ENCODE results near the gene FLNA. TPM values are rescaled to one million over a fixed set of nuclear protein-coding genes. Genes with fewer than 3 reads are reported as not detected.

The FLNA gene
- polyA plus RNA-seq, 2 of the 4 experiments (the other 2 are of a cell fraction) = 303 to 1,116 TPM

- TF ChIP-seq E2F6 (IDR thresholded peaks at IDR 0.05; ENCODE audit: borderline replicate concordance, low read depth) (peak; percentile 51; the same call in 1 of the 2 replicates), CEBPB (IDR thresholded peaks at IDR 0.05) (no peak; a peak in 1 of 4 replicates)
Observed at GRCh38 chrX:154398668-154399526, 24.5 kb upstream of the FLNA start (continued).

- ChIA-PET CTCF (interaction anchor here (0.5 to 4.7 kb wide), 11 partner anchors 9 to 137 kb away, joined by 3 to 28 read pairs (median 5); partner anchors contain the start of genes DNASE1L1, FLNA and TAFAZZIN), POLR2A (interaction anchor here (0.6 to 2.1 kb wide), 18 partner anchors 9 to 145 kb away, joined by 3 to 19 read pairs (median 4); partner anchors contain the start of genes ATP6AP1, DNASE1L1, EMD and PLXNA3)
- Histone ChIP-seq H3K4me2 (peak within 1 kb of the TSS; percentile 89), H3K27ac (peak within 1 kb of the TSS; percentile 96 to 100), H3K4me1 (peaks cover 18% of the 10 kb centered on the region; the same call in 2 of the 3 replicates), H3K4me3 (peak within 1 kb of the TSS; percentile 88), H3K9me3 (no peaks in the 10 kb centered on the region)
- DNase-seq (ENCODE audit: low read depth in 1 of 2, low spot score in 1 of 2) (peak; percentile 96 to 99), ATAC-seq (peak; percentile 60 to 63), FAIRE-seq (peak; percentile 90)
- 1% methylated on average over 55 of the region's 69 CpGs for WGBS (ENCODE audit: missing lambda C conversion rate)
- TF ChIP-seq BCL3 (IDR thresholded peaks at IDR 0.05) = peak; percentile 98
- peak; percentile 85 for TF ChIP-seq EHF (CRISPR knock-in tag; IDR thresholded peaks at IDR 0.05)
- no peak for TF ChIP-seq JUNB (IDR thresholded peaks at IDR 0.05)
- peak; percentile 27; the same call in 1 of the 2 replicates for TF ChIP-seq TP53 (CRISPR knock-in tag; IDR thresholded peaks at IDR 0.05)
- no peak for TF ChIP-seq BHLHE40 (IDR thresholded peaks at IDR 0.05; ENCODE audit: low read depth, low read length)
- TF ChIP-seq FOSB (CRISPR knock-in tag; IDR thresholded peaks at IDR 0.05) = no peak; the same call in 1 of the 2 replicates
- no peak for TF ChIP-seq ZFP36 (IDR thresholded peaks at IDR 0.05; ENCODE audit: borderline replicate concordance, partially characterized antibody)
- TF ChIP-seq RARB (CRISPR knock-in tag; IDR thresholded peaks at IDR 0.05) = no peak
- peak; percentile 87 for TF ChIP-seq MYC (IDR thresholded peaks at IDR 0.05; ENCODE audit: borderline replicate concordance, low read length)
- TF ChIP-seq SMC3 (IDR thresholded peaks at IDR 0.05) = no peak
- 0 out of 2 replicates have a peak, but pooled peaks have one; percentile 42 for TF ChIP-seq ELK1 (IDR thresholded peaks at IDR 0.05; ENCODE audit: low read depth, low read length)
- no peak for TF ChIP-seq HDAC2 (IDR thresholded peaks at IDR 0.05)
- peak; percentile 75; the same call in 1 of the 2 replicates for TF ChIP-seq HOXA7 (CRISPR knock-in tag; IDR thresholded peaks at IDR 0.05)
- no peak for TF ChIP-seq FOXS1 (CRISPR knock-in tag; IDR thresholded peaks at IDR 0.05)
- no peak for TF ChIP-seq NFE2L2 (conservative IDR thresholded peaks at IDR 0.05; ENCODE audit: low read length)
- TF ChIP-seq RCOR1 (IDR thresholded peaks at IDR 0.05; ENCODE audit: low read depth, low read length) = no peak
- TF ChIP-seq PBX3 (IDR thresholded peaks at IDR 0.05) = peak; percentile 78; the same call in 1 of the 2 replicates
- no peak for TF ChIP-seq EHMT2 (IDR thresholded peaks at IDR 0.05; ENCODE audit: low read depth)
- TF ChIP-seq KDM5A (IDR thresholded peaks at IDR 0.05) = no peak
- TF ChIP-seq E2F6 (IDR thresholded peaks at IDR 0.05; ENCODE audit: borderline replicate concordance, low read depth) = peak; percentile 86; the same call in 1 of the 2 replicates
- TF ChIP-seq HOXB13 (CRISPR knock-in tag; IDR thresholded peaks at IDR 0.05; ENCODE audit: low read depth) = 0 out of 2 replicates have a peak, but pooled peaks have one; percentile 73
- TF ChIP-seq CBX2 (IDR thresholded peaks at IDR 0.05; ENCODE audit: borderline replicate concordance, low read depth) = no peak
- peak; percentile 17; the same call in 1 of the 2 replicates for TF ChIP-seq HMGXB4 (CRISPR knock-in tag; IDR thresholded peaks at IDR 0.05; ENCODE audit: borderline replicate concordance)
- no peak for TF ChIP-seq MAZ (IDR thresholded peaks at IDR 0.05; ENCODE audit: borderline replicate concordance, low read depth, low read length)
- no peak for TF ChIP-seq CBX8 (IDR thresholded peaks at IDR 0.05)
- TF ChIP-seq MAX (IDR thresholded peaks at IDR 0.05) = peak; percentile 97
- peak; percentile 82 for TF ChIP-seq HOXB5 (CRISPR knock-in tag; IDR thresholded peaks at IDR 0.05)
Observed at GRCh38 chrX:154397888-154398667, 23.6 kb upstream of the FLNA start, which contains the start of gene RPL10. Gene RPL10, plus strand, starts transcription at chrX:154398377. Its CDS starts 143 bp downstream, at chrX:154398520.

All from A549 (cell line).